ENCODE results near the gene MAP4K4. TPM values are rescaled to one million over a fixed set of nuclear protein-coding genes. Genes with fewer than 3 reads are reported as not detected.

Gene MAP4K4
- total RNA-seq, 2 donors from 2014 or later = 59.5 to 74.6 TPM

GRCh38 chr2:101717071-101717845 lies 19.8 kb downstream of the MAP4K4 start:
- intact Hi-C loops (cut with DNase I) = no loop called here

GRCh38 chr2:101718479-101718878 lies 21.0 kb downstream of the MAP4K4 start:
- intact Hi-C loops (cut with DNase I) = no loop called here
- no peak for ATAC-seq
- no peak for DNase-seq

More at GRCh38 chr2:101717071-101717845, 19.8 kb downstream of the MAP4K4 start:
- ATAC-seq (no peak), DNase-seq (no peak)

GRCh38 chr2:101718993-101719571 lies 21.6 kb downstream of the MAP4K4 start:
- DNase-seq (no peak), ATAC-seq (peak in 1 of 2 donors; percentile 61)
- intact Hi-C loops (cut with DNase I) = no loop called here

- ATAC-seq = no peak
- no peak for DNase-seq
- intact Hi-C loops (cut with DNase I) = no loop called here
Observed at GRCh38 chr2:101720732-101721131, 23.2 kb downstream of the MAP4K4 start.

- ATAC-seq (no peak), DNase-seq (no peak)
- intact Hi-C loops (cut with DNase I) = no loop called here
Observed at GRCh38 chr2:101722864-101723263, 25.4 kb downstream of the MAP4K4 start.

- intact Hi-C loops (cut with DNase I) = no loop called here
- no peak for DNase-seq
- no peak for ATAC-seq
Observed at GRCh38 chr2:101723371-101724124, 26.0 kb downstream of the MAP4K4 start.

GRCh38 chr2:101724125-101724474 lies 26.6 kb downstream of the MAP4K4 start:
- intact Hi-C loops (cut with DNase I) = no loop called here
- no peak for ATAC-seq
- DNase-seq = no peak

- no peak for DNase-seq
Observed at GRCh38 chr2:101725038-101725437, 27.5 kb downstream of the MAP4K4 start.

GRCh38 chr2:101725515-101726192 lies 28.1 kb downstream of the MAP4K4 start:
- no peak for DNase-seq
- intact Hi-C loops (cut with DNase I) = no loop called here
- peak; percentile 67 to 91 for ATAC-seq

More at GRCh38 chr2:101725038-101725437, 27.5 kb downstream of the MAP4K4 start:
- ATAC-seq = no peak
- intact Hi-C loops (cut with DNase I) = no loop called here

GRCh38 chr2:101728865-101729264 lies 31.4 kb downstream of the MAP4K4 start:
- intact Hi-C loops (cut with DNase I) = no loop called here
- ATAC-seq (no peak), DNase-seq (no peak)

GRCh38 chr2:101729521-101730190 lies 32.1 kb downstream of the MAP4K4 start:
- intact Hi-C loops (cut with DNase I) = no loop called here
- ATAC-seq = peak in 1 of 2 donors; percentile 8
- no peak for DNase-seq

- ATAC-seq = no peak
- DNase-seq = no peak
- intact Hi-C loops (cut with DNase I) = no loop called here
Observed at GRCh38 chr2:101731221-101732054, 33.9 kb downstream of the MAP4K4 start.

GRCh38 chr2:101732199-101732598 lies 34.7 kb downstream of the MAP4K4 start:
- ATAC-seq = no peak
- intact Hi-C loops (cut with DNase I) = no loop called here
- DNase-seq = no peak

GRCh38 chr2:101732773-101733256 lies 35.3 kb downstream of the MAP4K4 start:
- ATAC-seq (no peak), DNase-seq (no peak)
- intact Hi-C loops (cut with DNase I) = no loop called here

- intact Hi-C loops (cut with DNase I) = no loop called here
- DNase-seq = peak; percentile 36
- peak; percentile 44 to 49 for ATAC-seq
Observed at GRCh38 chr2:101733257-101733993, 35.9 kb downstream of the MAP4K4 start.

GRCh38 chr2:101734505-101735165 lies 37.1 kb downstream of the MAP4K4 start:
- peak in 1 of 2 donors; percentile 45 for ATAC-seq
- intact Hi-C loops (cut with DNase I) = no loop called here
- no peak for DNase-seq

GRCh38 chr2:101735166-101735533 lies 37.6 kb downstream of the MAP4K4 start:
- ATAC-seq (no peak), DNase-seq (no peak)
- intact Hi-C loops (cut with DNase I) = no loop called here

Data from left cardiac atrium (tissue), 4 donors.